HCT116 (cell line): ENCODE data around the gene DNMT1.

Experiments
- CEBPB ChIP-seq: IDR thresholded peaks from 2 replicates; pipeline ENCODE4 v1.6.1; 2012; ENCODE audit warnings: low read depth
- EZH2 ChIP-seq: fragments of 200-600 bp; sonication (generic); IDR thresholded peaks from 2 replicates; pipeline ENCODE4 v1.6.1; 2017; ENCODE audit warnings: antibody characterized with exemption, mixed run types
- EZH2phosphoT487 ChIP-seq: fragments of 200-600 bp; IDR thresholded peaks from 2 replicates; pipeline ENCODE4 v1.6.1; 2018; ENCODE audit warnings: antibody characterized with exemption, borderline replicate concordance
- POLR2A ChIP-seq: IDR thresholded peaks from 2 replicates; pipeline ENCODE4 v1.7.0; 2011; ENCODE audit warnings: borderline replicate concordance; ENCODE audit not compliant: insufficient read depth, insufficient read length; ENCODE audit errors: extremely low read depth
- POLR2AphosphoS5 ChIP-seq: IDR thresholded peaks from 2 replicates; pipeline ENCODE4 v1.6.1; 2011; ENCODE audit warnings: mild to moderate bottlenecking, low read depth, low read length, moderate library complexity
- REST ChIP-seq: IDR thresholded peaks from 2 replicates; pipeline ENCODE4 v1.6.1; 2012; ENCODE audit warnings: low read depth
- SP1 ChIP-seq: IDR thresholded peaks from 2 replicates; pipeline ENCODE4 v1.6.1; 2012; ENCODE audit warnings: low read depth
- SRF ChIP-seq: IDR thresholded peaks from 2 replicates; pipeline ENCODE4 v1.6.1; 2012; ENCODE audit warnings: low read depth
- ZNF274 ChIP-seq: fragments of 200-500 bp; sonication (Bioruptor generic); IDR thresholded peaks from 2 replicates; pipeline ENCODE4 v1.6.1; 2014; ENCODE audit warnings: mild to moderate bottlenecking, low read depth, low read length, inconsistent platforms
- TF ChIP-seq, protein P1 (sequence below), 3 experiments: fragments of 200-600 bp in 1 of 3; sonication (generic) in 1 of 3; IDR thresholded peaks in 2 of 3; conservative IDR thresholded peaks in 1 of 3; 2 replicates each; pipeline ENCODE4 v1.5.1; 2012 to 2017; ENCODE audit warnings: low read depth in 2 of 3, low read length in 2 of 3, antibody characterized with exemption in 1 of 3, borderline replicate concordance in 1 of 3, control low read depth in 1 of 3, mild to moderate bottlenecking in 1 of 3, mixed read lengths in 1 of 3, mixed run types in 1 of 3, moderate library complexity in 1 of 3; ENCODE audit not compliant: insufficient read depth in 1 of 3
- TF ChIP-seq, protein P2 (sequence below): IDR thresholded peaks from 2 replicates; pipeline ENCODE4 v1.6.1; 2012

GRCh38 chr19:10206226-10206885 is 11.6 kb upstream of the DNMT1 start:
- TF ChIP-seq SRF: no peak
- TF ChIP-seq, protein P1, sequence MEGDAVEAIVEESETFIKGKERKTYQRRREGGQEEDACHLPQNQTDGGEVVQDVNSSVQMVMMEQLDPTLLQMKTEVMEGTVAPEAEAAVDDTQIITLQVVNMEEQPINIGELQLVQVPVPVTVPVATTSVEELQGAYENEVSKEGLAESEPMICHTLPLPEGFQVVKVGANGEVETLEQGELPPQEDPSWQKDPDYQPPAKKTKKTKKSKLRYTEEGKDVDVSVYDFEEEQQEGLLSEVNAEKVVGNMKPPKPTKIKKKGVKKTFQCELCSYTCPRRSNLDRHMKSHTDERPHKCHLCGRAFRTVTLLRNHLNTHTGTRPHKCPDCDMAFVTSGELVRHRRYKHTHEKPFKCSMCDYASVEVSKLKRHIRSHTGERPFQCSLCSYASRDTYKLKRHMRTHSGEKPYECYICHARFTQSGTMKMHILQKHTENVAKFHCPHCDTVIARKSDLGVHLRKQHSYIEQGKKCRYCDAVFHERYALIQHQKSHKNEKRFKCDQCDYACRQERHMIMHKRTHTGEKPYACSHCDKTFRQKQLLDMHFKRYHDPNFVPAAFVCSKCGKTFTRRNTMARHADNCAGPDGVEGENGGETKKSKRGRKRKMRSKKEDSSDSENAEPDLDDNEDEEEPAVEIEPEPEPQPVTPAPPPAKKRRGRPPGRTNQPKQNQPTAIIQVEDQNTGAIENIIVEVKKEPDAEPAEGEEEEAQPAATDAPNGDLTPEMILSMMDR (IDR thresholded peaks at IDR 0.05 in 2 of 3, conservative IDR thresholded peaks at IDR 0.05 in 1 of 3; ENCODE audit: borderline replicate concordance in 1 of 3, insufficient read depth in 1 of 3, low read depth in 2 of 3, low read length in 2 of 3): no peak
- no peak for TF ChIP-seq POLR2A
- TF ChIP-seq, protein P2, sequence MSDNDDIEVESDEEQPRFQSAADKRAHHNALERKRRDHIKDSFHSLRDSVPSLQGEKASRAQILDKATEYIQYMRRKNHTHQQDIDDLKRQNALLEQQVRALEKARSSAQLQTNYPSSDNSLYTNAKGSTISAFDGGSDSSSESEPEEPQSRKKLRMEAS: peak; percentile 98
- no peak for TF ChIP-seq EZH2
- TF ChIP-seq REST: no peak
- TF ChIP-seq POLR2AphosphoS5: peak; percentile 17; the same call in 1 of the 2 replicates
- no peak for TF ChIP-seq EZH2phosphoT487
- TF ChIP-seq ZNF274: no peak
- TF ChIP-seq CEBPB: no peak
- TF ChIP-seq SP1: no peak
